Hypothalamus (tissue), 51 donors: ENCODE results near the gene PCCA.

Experiments used
- DNase-seq, 51 donors: peaks; one replicate each; lab custom pipeline; 2025; lab: John Stamatoyannopoulos, UW

PCCA gene

GRCh38 chr13:100493418-100493817 is 404.5 kb downstream of the PCCA start:
- no peak for DNase-seq

GRCh38 chr13:100495455-100495854 is 406.6 kb downstream of the PCCA start:
- no peak for DNase-seq

DNA sequence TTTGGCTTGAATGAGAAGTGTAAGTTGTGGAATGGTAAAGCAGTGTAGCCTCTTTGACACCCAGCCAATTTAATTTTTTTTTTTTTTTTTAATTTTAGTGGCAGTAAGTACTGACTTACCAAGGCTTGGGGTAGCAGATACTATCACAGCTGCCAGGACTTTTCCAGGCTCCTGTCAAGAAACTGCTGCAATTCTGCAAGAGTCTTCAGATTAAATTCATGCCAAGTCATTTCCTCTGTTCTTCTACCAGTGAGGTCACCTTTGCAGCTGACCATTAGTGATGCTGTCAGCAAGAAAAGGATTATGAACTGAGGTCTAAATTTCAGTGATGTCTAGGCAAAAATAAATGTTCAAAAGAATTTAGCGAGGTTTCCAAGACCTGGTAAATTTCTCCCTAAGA is 408.5 kb downstream of the PCCA start:
- no peak for DNase-seq

DNA sequence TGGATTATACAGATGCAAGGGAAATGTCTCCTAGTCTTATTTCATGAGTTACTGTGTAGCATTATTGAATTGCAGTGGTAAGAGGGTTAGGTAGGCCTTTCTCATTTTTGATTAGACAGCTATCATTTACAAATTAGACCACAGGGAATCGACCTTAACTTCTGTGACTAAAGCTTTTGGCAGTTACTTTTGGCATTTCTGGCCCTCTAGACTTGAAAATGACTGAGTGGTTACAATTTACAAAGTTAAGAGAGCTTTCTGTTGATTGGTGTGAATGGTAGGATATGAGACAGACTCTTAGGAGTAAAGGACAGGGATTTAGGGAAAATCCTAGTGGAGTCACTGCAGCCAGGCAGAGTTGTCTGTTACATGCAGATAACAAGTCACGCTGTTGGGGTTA is 413.6 kb downstream of the PCCA start:
- no peak for DNase-seq

DNA sequence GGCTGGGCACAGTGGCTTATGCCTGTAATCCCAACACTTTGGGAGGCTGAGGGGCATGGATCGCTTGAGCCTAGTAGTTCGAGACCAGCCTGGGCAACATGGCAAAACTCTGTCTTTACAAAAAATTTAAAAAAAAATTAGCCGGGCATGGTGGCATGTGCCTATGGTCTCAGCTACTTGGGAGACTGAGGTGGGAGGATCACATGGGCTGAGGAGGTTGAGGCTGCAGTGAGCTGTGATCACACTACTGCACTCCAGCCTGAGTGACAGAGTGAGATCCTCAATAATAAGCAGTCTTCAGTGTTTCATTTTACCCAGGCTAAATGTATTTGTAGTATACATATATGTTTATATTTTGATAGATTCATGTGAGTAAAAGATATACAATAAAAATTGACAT is 414.7 kb downstream of the PCCA start:
- no peak for DNase-seq

GRCh38 chr13:100506154-100506553 is 417.3 kb downstream of the PCCA start:
- DNase-seq = no peak

GRCh38 chr13:100506600-100507422 is 417.9 kb downstream of the PCCA start:
- no peak for DNase-seq

DNA sequence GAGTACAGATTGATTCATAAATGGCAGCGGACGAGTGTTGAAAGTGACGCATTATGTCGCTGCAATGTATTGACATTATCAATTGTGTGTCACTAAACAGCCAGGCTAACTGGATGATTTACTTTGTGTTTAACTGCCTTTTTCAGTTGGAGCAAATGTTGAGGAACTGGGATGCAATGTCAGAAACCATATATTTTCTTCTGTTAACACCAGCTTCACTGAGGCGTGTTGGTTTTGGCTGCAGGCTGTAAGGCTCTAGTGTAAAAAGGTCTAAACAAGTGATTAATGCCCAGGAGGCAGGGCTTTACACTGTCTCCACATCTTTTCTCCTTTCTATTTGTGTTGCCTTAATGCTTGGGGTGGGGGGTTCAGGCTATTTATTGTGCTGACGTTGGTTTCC is 419.6 kb downstream of the PCCA start:
- DNase-seq = no peak

GRCh38 chr13:100508996-100509395 is 420.1 kb downstream of the PCCA start:
- DNase-seq = no peak

DNA sequence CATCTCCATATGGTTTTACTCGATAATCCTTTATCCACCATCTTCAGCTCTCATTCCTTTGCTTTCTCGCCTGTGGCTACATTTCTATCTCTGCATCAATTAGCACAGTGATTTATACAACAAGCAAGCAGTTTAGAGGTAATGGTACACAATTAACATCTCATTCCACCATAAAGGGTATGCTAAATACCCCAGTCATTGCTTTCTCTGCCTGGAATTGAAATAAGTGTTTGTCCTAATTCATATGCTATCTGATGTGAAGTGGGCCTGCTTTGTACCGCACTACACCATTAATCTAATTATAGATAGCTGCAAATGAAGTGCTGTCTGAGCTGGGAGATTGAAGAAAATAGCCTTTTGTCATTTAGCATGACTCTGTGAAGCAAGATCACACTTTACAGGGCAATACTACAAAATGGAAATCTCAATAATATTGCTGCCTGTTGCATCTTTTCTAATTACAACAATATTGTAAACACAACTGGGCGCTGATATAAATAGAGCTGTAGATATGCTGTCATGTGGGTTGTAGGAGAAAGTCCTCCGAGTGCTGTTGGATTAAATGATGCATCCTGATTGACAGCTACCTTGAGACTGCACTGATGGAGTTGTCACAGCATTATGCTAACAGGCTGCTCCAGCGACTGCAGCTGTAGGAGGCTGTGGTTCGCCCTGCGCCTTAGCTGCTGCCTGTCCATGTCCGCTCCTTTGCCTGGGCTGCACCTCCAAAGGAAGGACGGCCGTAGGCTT is 421.5 kb downstream of the PCCA start:
- no peak for DNase-seq

- no peak for DNase-seq
Observed at GRCh38 chr13:100511466-100511865, 422.6 kb downstream of the PCCA start.

- DNase-seq = no peak
Observed at GRCh38 chr13:100512422-100512821, 423.5 kb downstream of the PCCA start.

DNA sequence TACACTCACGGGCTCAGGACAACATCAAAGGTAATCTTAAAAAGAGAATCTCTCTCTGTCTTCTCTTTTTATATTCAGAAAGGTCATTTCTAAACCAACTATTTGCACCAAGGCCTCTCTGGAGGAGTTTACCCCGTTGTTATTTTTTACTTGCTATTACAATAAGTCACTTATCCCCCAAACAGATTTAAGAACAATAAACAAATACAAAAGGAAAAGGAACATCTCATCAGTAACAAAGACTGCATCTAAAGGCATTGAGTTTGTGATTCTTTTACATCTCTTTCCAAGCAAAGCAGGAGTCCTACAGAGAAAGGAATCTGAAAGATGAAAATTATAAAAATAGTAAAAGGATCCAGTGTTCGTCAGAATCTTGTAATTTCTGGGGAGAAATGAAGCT is 424.3 kb downstream of the PCCA start:
- DNase-seq = no peak

DNA sequence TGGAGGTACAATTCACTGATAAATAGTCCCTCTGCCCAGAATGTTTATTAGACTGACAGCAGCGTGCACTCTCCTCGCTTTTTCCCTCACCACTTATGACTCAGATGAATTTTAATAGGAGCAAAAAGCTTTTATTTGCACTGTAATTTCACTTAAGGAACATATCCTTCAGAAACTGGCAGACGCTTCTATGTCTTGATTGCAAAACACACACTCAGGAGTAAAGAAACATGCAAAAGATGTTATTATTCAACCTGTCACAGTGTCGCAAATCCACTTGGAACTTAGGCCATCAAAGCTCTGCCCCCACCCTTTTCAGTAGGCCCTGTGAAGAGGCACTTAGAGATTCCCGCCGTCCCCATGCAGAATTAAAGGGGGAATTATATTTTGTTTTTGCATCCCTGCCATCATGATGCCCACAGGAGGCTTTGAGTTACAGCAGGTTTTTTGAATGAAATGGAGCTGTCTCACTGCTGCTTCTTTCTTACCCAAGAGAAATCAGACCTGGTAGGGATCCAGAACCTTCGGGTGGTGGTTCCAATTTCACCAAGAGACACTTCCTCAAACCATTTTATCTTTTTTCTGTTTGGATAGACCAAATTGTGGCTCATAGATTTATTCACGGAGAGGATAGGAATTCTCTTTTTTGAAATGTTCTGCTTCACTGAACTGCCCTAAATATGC is 425.2 kb downstream of the PCCA start:
- DNase-seq = peak in 1 of 51 donors; percentile 58

DNA sequence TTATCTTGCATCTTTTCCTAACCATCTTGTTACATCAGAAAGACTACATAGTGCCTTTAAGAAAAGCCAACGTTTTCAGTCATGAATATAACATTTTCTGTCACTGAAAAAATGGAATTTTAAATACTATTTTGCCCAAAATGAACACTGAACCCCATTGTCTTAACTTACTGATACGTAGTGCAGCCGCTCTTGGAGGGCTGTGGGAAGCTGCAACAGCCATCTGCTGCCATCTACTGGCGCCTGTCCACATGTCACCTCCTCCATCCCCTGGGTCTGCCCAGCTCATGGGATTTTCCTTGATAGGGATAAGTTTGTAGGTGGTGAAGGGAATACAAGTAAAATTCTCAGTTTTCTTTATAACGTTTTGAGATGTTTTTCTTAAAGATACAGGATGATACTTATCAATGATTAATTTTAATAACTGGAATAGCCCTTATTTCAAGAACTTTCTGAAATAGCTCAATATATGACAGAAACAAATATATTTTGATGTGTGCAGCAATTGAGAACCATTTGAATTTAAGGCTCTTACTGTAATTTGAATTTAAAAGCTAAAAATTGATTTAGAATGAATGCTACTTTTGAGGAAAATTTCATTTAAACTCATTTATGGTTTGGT is 426.0 kb downstream of the PCCA start:
- DNase-seq = peak in 46 of 51 donors; percentile 6 to 89 (median 56)

- DNase-seq = no peak
Observed at GRCh38 chr13:100515410-100515800, 426.5 kb downstream of the PCCA start.

- no peak for DNase-seq
Observed at GRCh38 chr13:100517135-100517534, 428.2 kb downstream of the PCCA start.

DNA sequence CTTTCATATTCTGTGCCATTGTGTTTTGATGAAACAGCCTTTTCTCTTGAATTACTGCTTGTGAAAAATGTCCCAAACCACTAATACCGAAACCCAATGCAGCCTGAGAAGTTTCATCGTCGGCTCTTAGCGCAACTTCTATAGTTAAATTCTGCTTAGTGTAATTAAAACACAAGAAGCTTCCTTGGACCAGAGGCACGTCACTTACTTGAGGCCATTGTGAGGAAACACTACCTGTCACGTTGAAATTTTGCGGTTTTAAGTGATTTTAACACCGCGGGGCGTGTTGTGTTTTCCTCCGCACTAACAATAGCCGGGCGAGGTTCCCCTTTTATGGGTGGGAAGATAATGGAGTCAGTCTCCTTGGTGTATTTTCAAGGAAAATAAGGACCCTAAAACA is 428.8 kb downstream of the PCCA start:
- DNase-seq = no peak

- no peak for DNase-seq
Observed at GRCh38 chr13:100518394-100519062, 429.6 kb downstream of the PCCA start.

GRCh38 chr13:100519626-100520025 is 430.7 kb downstream of the PCCA start:
- DNase-seq = no peak
